Ureter (tissue), 1 donor: ENCODE results near the gene ST6GALNAC2. TPM values are rescaled to one million over a fixed set of nuclear protein-coding genes. Genes with fewer than 3 reads are reported as not detected.

ENCODE experiments used
- DNase-seq: peaks from one replicate; pipeline ENCODE4 v3.0.0-alpha.2; 2020; ENCODE audit warnings: low spot score
- total RNA-seq: library from RNA; stranded (reverse); gene quantifications from one replicate; pipeline ENCODE4 v1.2.4, GENCODE V29; 2023
- donor health status: DM: yes; HTN: yes; CAD: no.

Gene ST6GALNAC2
- total RNA-seq, 1 donor from 2014 or later, result 28.7 TPM

DNA sequence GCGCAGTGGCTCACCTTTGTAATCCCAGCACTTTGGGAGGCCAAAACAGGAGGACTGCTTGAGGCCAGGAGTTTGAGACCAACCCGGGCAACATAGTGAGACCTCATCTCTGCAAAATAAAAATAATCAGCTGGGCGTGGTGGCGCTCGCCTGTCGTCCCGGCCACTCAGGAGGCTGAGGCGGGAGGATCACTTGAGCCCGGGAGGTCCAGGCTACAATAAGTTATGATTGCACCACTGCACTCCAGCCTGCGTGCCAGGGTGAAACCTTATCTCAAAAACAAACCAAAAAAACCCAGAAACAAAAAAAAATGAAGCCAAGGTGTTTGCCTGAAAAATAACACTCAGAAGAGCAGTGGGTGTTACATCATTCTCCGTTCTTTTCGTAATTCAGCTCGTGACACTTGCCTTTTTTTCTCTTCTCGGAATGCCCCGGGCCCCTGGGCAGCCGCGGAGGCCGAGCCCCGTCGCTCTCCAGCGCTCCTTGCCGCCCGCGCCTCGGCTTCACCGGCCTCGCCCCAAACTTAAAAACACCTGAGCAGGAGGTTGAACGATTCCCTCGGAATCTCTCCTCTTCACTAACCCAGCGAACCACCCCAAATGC lies 28.8 kb downstream of the ST6GALNAC2 start:
- DNase-seq, result no peak

DNA sequence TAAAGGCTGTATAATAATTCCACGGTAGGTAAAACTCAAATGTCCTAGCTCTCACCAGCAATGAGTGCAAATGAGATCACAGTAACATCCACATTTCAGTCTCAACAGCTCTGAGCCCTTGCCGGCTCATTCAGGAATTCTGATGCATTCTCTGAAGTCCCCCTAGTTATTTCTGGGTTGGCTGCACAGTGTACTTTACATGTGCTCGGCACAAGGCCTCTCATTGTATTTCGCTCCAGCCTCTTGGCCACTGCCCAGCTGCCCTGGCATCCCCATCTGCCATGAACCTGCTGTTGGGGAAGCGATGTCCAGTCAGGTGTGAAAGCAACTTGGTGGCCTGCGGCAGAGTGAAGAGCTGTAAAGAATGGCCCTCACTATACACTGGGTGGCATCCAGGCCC lies 31.5 kb downstream of the ST6GALNAC2 start:
- DNase-seq, result no peak

DNA sequence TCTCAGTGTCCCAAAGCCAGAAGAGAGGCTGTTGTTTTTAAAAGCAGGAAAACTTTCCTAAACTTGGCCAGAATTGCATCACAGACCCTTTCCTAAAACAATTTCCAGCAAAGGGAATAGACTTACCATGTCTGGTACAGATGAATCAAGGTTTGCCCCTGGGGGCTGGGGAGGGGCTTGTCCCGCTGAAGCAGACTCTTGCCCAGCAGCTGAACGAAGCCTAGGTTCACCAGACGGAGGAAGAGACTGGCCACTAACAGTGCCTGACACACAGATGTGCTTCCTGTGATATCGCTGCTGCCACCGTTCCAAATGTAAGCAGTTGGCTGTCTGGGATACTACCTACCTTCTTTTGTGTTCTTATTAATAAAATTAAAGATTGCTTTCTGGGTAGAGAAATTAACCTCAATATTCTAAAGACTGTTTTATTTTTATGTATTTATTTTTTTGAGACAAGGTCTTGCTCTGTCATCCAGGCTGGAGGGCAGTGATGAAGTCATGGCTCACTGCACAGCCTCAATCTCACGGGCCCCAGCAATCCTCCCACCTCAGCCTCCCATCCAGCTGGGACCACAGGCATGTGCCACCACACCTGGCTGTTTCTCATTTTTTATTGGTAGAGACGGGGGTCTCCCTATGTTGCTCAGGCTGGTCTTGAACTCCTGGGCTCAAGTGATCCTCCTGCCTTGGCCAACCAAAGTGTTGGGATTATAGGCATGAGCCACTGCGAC lies 32.3 kb downstream of the ST6GALNAC2 start:
- DNase-seq, result no peak

DNA sequence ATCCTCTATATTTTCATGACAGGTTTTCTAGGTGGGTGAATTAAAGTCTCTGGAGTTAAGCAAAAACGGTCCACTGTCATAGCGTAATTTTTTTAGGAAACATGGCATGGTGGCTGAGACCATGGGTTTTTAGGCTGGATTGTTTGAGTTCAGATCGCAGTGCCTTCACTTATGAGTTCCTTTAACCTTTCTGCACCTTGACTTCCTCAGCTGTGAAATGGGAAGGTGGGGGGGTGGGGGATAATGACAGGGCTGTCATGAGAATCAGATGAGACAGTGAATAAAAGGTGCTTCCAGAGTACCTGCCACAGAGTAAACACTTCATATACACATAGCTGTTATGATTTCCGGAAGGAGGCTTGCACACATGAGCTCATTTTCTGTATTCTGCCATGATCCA lies 34.0 kb downstream of the ST6GALNAC2 start:
- DNase-seq, result no peak

- no peak for DNase-seq
These were observed 34.7 kb downstream of the ST6GALNAC2 start for GRCh38 chr17:76550712-76551615.

DNA sequence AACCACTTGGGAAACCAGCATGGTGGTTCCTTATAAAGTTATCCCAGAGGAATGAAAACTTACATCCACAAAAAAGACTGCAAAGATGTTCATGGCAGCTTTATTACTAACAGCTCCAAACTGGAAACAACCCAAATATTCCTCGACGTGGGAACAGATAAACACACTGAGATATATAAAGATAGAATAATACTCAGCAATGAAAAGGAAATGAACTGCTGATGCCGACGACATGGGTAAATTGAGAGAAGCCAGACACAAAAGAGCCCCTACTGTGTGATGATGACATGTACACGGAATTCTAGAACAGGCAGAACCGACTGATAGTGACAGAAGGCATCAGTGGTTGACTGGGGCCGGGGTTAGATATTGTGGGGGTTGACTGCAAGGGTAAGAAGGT lies 36.1 kb downstream of the ST6GALNAC2 start:
- no peak for DNase-seq

DNA sequence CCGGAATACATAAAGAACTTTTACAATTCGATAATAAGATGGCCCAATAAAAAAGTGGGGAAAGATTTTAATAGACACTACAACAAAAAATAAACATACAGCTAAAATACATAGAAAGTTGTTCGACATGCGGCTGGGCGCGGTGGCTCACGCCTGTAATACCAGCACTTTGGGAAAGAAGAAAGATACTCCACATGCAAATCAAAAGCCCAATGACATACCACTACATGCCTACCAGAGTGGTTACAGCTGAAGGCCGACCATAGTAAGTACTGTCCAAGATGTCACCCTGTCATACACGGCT lies 36.5 kb downstream of the ST6GALNAC2 start:
- no peak for DNase-seq

DNA sequence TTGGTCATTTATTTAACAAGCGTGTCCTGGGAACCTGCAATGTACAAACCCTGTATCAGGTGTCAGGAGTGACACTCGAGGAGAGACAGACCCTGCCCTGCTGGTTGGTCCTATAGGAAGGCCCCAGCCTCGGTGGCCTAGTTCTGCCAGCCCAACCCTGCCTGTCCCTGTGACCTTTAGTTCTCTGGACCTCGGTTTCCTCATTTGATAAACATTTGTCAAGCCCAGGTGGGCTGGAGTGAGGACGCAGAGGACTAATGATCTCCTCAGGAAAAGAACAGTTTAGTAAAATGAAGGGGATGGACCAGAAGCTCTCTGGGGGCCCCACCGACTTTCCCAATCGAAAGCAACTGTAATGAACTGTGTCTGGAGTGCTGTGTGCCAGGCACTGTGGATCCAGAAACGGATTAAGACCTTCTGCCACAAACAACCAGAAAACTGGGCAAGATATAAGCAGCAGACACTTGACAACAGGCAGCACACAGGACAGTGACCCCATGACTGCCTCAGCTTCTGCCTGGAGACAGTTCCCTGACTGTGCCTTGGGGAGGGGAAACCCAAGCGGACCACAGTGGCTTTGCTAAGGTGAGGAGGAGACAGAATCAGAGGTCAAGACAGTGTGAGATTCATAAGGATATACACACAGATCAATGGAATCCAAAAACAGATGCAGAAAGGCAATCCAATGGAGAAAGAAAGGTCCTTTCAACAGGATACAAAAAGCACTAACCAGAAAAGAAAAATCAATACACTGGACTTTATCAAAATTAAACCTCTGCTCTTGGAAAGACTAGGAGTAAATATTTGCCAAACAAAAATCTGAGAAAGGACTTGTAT lies 37.1 kb downstream of the ST6GALNAC2 start:
- no peak for DNase-seq

GRCh38 chr17:76547642-76548202 lies 37.9 kb downstream of the ST6GALNAC2 start:
- no peak for DNase-seq

DNA sequence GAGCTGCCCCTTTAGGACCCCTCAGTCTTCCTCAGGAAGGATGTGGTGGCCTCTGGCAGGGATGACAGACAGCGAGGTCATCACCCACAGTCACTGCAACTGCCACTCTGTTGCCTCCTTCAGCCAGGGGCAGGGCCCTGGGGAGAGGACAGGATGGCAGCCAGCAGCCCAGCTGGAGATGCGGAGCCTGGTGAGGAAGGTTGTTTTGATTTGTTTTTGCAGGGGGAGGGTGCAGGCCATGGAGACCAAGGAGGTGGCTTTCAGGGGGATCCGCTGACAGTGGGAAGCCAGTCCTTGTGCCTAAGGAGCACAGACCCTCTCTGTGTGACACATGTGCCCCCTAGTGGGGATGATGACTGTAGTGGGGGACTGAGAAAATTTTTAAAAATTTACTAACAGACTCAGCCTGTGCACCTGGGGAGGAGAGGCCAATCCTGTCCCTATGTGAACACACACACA lies 38.4 kb downstream of the ST6GALNAC2 start:
- DNase-seq, result no peak

DNA sequence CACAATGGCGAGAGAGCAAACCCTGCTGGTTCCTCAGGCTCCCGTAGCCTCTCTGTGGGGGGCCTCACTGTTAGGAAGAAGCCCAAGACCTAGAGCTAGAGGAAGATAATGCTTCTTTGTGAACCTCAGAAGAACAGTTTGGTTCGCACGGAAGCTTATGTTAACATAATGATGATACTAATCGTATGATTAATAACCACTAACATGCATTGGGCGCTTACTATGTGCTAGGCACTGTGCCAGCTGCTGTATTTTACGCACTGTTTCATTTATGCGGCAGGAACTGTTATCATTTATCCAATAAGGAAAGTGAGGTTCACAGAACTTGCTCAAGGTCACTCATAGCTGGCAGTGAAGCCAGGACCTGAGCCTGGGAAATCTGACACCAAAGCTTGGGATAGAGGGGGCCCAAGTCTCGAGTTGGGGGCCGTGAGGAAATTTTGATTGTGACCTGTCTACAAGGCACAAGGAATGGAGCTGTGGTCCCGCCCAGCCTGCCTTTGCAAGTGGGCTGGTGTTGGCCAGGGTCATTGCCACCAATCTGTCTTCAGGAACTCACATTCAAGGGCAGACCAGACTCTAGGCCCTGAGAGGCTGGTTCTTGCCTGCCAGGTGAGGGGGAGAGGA lies 39.0 kb downstream of the ST6GALNAC2 start:
- no peak for DNase-seq

- no peak for DNase-seq
These were observed 39.6 kb downstream of the ST6GALNAC2 start for GRCh38 chr17:76545918-76546555.

GRCh38 chr17:76544546-76545365 lies 40.9 kb downstream of the ST6GALNAC2 start:
- DNase-seq, result no peak

- DNase-seq, result no peak
These were observed 41.7 kb downstream of the ST6GALNAC2 start for GRCh38 chr17:76543826-76544545.

- DNase-seq, result no peak
These were observed 42.2 kb downstream of the ST6GALNAC2 start for GRCh38 chr17:76543482-76543825.

- DNase-seq, result no peak
These were observed 42.7 kb downstream of the ST6GALNAC2 start for GRCh38 chr17:76542984-76543383.

DNA sequence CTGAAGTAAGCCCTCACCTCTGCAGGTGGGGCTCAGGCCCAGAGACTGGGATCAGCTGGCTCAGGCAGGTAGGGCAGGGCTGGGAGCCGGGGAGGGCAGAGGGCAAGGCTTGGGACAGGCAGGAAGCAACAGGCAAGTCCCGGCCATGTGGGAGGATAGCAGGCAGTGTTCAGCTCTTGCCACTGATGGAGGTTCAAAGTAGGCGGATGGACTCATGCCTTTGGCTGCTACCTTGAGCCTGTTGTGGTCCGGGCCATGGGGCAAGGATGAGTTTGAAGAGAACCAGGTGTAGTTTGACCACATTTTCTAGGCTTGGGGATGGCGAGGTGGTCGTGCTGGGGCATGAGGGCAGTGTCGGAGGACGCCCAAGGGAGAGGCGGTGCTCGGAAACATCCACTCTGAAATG lies 43.1 kb downstream of the ST6GALNAC2 start:
- DNase-seq, result no peak

DNA sequence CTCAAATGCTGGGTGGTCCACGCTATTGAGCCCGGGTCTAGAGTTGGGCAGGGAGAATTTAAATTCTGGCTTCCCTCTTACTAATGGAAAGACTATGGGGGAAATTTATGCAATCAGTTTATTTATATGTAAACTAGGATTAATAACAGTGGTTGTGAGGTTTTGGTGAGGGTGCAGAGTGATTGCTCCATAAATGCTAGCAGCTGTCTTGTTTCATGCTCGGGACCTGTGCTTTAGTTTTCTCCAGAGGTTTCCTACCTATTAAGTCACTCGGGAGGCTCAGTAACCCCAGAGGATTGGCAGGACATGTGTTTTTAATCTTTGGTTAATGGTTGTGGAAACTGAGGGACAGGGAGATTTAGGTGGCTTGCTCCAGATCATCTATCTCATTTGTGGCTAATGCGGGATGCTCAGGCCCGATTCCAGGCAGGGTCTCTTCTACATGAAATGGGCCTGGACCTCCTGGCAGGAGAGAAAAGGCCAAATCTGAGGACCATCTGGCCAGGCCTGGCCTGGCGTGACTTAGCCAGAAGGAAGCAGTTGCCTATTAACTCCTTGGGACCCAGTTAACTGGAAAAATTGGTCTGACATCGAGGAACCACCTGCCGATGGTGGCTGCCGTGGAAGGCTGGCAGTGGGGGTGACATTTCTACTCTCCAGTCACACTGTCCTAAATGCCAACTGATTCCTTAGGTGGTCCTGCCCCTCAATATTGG lies 43.8 kb downstream of the ST6GALNAC2 start:
- DNase-seq, result no peak
